ENCODE measurements around the gene PPP2R2D.
"Not testable (repeated sequence)": the region's sequence is repeated elsewhere in the genome, so short reads cannot be mapped to it uniquely, and the experiment has no call there.

DNA sequence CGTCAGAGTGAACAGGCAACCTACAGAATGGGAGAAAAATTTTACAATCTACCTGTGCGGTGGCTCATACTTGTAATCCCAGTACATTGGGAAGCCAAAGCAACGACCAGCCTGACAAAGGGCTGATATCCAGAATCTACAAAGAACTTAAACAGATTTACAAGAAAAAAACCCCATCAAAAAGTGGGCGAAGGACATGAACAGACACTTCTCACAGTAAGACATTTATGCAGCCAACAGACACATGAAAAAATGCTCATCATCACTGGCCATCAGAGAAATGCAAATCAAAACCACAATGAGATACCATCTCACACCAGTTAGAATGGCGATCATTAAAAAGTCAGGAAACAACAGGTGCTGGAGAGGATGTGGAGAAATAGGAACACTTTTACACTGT lies 86.5 kb downstream of the PPP2R2D start:
- TF ChIP-seq EZH2 (IDR thresholded peaks at IDR 0.05); POLR2AphosphoS5 (IDR thresholded peaks at IDR 0.05; ENCODE audit: borderline replicate concordance, low read depth, low read length); FOXP2 (optimal IDR thresholded peaks at IDR 0.05; ENCODE audit: control extremely low read depth, extremely low read length, insufficient read depth): not testable (repeated sequence)
